ENCODE measurements around the gene DKKL1.

Gene DKKL1

GRCh38 chr19:49422407-49423070 lies 58.9 kb downstream of the DKKL1 start:
- DNase-seq, result peak in 2 of 14 donors; percentile 2 to 74

- DNase-seq, result no peak
Measured at GRCh38 chr19:49423071-49423984, 59.7 kb downstream of the DKKL1 start, which contains the start of gene PTH2. PTH2 (minus strand) TSS chr19:49423441; CDS start chr19:49423339, 102 bp downstream.

GRCh38 chr19:49423985-49424303 lies 60.3 kb downstream of the DKKL1 start:
- DNase-seq, result no peak
